H9 (cell line): ENCODE measurements around the gene CHTF8. TPM values are rescaled to one million over a fixed set of nuclear protein-coding genes. Genes with fewer than 3 reads are reported as not detected.
A peak's percentile ranks its signal among the peaks of the same experiment; 100 is the strongest.

Experiments
- DNase-seq: peaks from one replicate; pipeline ENCODE4 v3.0.0-alpha.2; 2017
- H2AFZ ChIP-seq: one replicate; pipeline ENCODE4 v1.6.1; 2013; ENCODE audit warnings: mild to moderate bottlenecking, low read length, control low read depth, moderate library complexity
- H2AK5ac ChIP-seq: 2 replicates; pipeline ENCODE4 v1.6.1; 2013; ENCODE audit warnings: low read length, control low read depth, mixed read lengths; ENCODE audit not compliant: insufficient read length
- H2BK120ac ChIP-seq: one replicate; pipeline ENCODE4 v1.6.1; 2013; ENCODE audit warnings: low read depth, mild to moderate bottlenecking, low read length, control low read depth, inconsistent platforms; ENCODE audit not compliant: poor library complexity, severe bottlenecking
- H2BK12ac ChIP-seq: 2 replicates; pipeline ENCODE4 v1.6.1; 2013; ENCODE audit warnings: low read length, control low read depth, mixed read lengths, low read depth; ENCODE audit not compliant: insufficient read length
- H2BK15ac ChIP-seq: 2 replicates; pipeline ENCODE4 v1.6.1; 2013; ENCODE audit warnings: low read depth, low read length, control low read depth
- H2BK20ac ChIP-seq: one replicate; pipeline ENCODE4 v1.6.1; 2013; ENCODE audit warnings: low read depth, mild to moderate bottlenecking, low read length, control low read depth, inconsistent platforms; ENCODE audit not compliant: poor library complexity, severe bottlenecking
- H2BK5ac ChIP-seq: 2 replicates; pipeline ENCODE4 v1.6.1; 2013; ENCODE audit warnings: low read length, control low read depth, mixed read lengths; ENCODE audit not compliant: insufficient read length
- H3K14ac ChIP-seq: 2 replicates; pipeline ENCODE4 v1.6.1; 2013; ENCODE audit warnings: low read length, control low read depth; ENCODE audit not compliant: insufficient read depth
- H3K18ac ChIP-seq: 2 replicates; pipeline ENCODE4 v1.6.1; 2013; ENCODE audit warnings: low read depth, mild to moderate bottlenecking, mixed read lengths, low read length, control low read depth; ENCODE audit not compliant: insufficient read length
- H3K23ac ChIP-seq: 2 replicates; pipeline ENCODE4 v1.6.1; 2013; ENCODE audit warnings: low read length, control low read depth, mixed read lengths, low read depth; ENCODE audit not compliant: insufficient read length
- H3K23me2 ChIP-seq: 2 replicates; pipeline ENCODE4 v1.6.1; 2013; ENCODE audit warnings: low read depth, mild to moderate bottlenecking, mixed read lengths, low read length, control low read depth; ENCODE audit not compliant: insufficient read length, poor library complexity, severe bottlenecking
- H3K27ac ChIP-seq: 2 replicates; pipeline ENCODE4 v1.5.1; 2013; ENCODE audit warnings: low read length, control low read depth, mixed read lengths, low read depth; ENCODE audit not compliant: insufficient read length
- H3K27me3 ChIP-seq: 2 replicates; pipeline ENCODE4 v1.6.1; 2013; ENCODE audit warnings: low read length, control low read depth, inconsistent platforms; ENCODE audit not compliant: insufficient read depth
- H3K4ac ChIP-seq: 2 replicates; pipeline ENCODE4 v1.6.1; 2013; ENCODE audit warnings: low read depth, mild to moderate bottlenecking, control low read depth, inconsistent platforms, low read length, moderate library complexity
- H3K4me1 ChIP-seq: 2 replicates; pipeline ENCODE4 v1.6.1; 2013; ENCODE audit warnings: low read length, control low read depth, inconsistent platforms; ENCODE audit not compliant: insufficient read depth
- H3K4me2 ChIP-seq: 2 replicates; pipeline ENCODE4 v1.6.1; 2013; ENCODE audit warnings: low read length, control low read depth, mixed read lengths; ENCODE audit not compliant: insufficient read length, insufficient read depth
- H3K56ac ChIP-seq: 2 replicates; pipeline ENCODE4 v1.6.1; 2013; ENCODE audit warnings: low read depth, mild to moderate bottlenecking, mixed read lengths, low read length, control low read depth; ENCODE audit not compliant: insufficient read length
- H3K79me1 ChIP-seq: 2 replicates; pipeline ENCODE4 v1.6.1; 2013; ENCODE audit warnings: low read depth, mild to moderate bottlenecking, moderate library complexity, low read length, control low read depth, inconsistent platforms; ENCODE audit not compliant: insufficient read depth, poor library complexity, severe bottlenecking
- H3K79me2 ChIP-seq: 2 replicates; pipeline ENCODE4 v1.6.1; 2013; ENCODE audit warnings: low read length, control low read depth, inconsistent platforms; ENCODE audit not compliant: insufficient read depth
- H3K9ac ChIP-seq: 2 replicates; pipeline ENCODE4 v1.6.1; 2013; ENCODE audit warnings: low read length, control low read depth, mixed read lengths; ENCODE audit not compliant: insufficient read length; ENCODE audit errors: extremely low read depth
- H3K9me3 ChIP-seq: one replicate; pipeline ENCODE4 v1.6.1; 2013; ENCODE audit warnings: low read depth, low read length, inconsistent platforms; ENCODE audit not compliant: control insufficient read depth
- H3T11ph ChIP-seq: one replicate; pipeline ENCODE4 v1.6.1; 2013; ENCODE audit warnings: mild to moderate bottlenecking, low read length, control low read depth, inconsistent platforms
- H4K20me1 ChIP-seq: one replicate; pipeline ENCODE4 v1.6.1; 2013; ENCODE audit not compliant: control insufficient read depth, insufficient read length, insufficient read depth
- H4K5ac ChIP-seq: 2 replicates; pipeline ENCODE4 v1.6.1; 2013; ENCODE audit warnings: low read depth, mild to moderate bottlenecking, mixed read lengths, low read length, control low read depth; ENCODE audit not compliant: insufficient read length
- H4K8ac ChIP-seq: replicated peaks from 2 replicates; pipeline ENCODE4 v1.6.1; 2013; ENCODE audit warnings: low read length, control low read depth, mixed read lengths, low read depth; ENCODE audit not compliant: insufficient read length
- H4K91ac ChIP-seq: 2 replicates; pipeline ENCODE4 v1.6.1; 2013; ENCODE audit warnings: low read depth, mild to moderate bottlenecking, moderate library complexity, mixed read lengths, low read length, control low read depth; ENCODE audit not compliant: insufficient read length
- H3K27ac Mint-ChIP-seq, 3 experiments: 2 replicates in 2 of 3; 3 replicates in 1 of 3; pipeline ENCODE4 v1.8.0; 2020 to 2021; ENCODE audit warnings: mixed read lengths in 3 of 3, mild to moderate bottlenecking in 1 of 3, moderate library complexity in 1 of 3
- H3K27me3 Mint-ChIP-seq: 2 replicates; pipeline ENCODE4 v1.8.0; 2021; ENCODE audit warnings: low read depth, mild to moderate bottlenecking, moderate library complexity, mixed read lengths
- H3K36me3 Mint-ChIP-seq, 3 experiments: 2 replicates in 2 of 3; 3 replicates in 1 of 3; pipeline ENCODE4 v1.8.0; 2020 to 2021; ENCODE audit warnings: low read depth in 3 of 3, mixed read lengths in 3 of 3; ENCODE audit not compliant: insufficient read depth in 1 of 3
- H3K4me1 Mint-ChIP-seq, 2 experiments: 2 replicates each; pipeline ENCODE4 v1.8.0; 2020; ENCODE audit warnings: mixed read lengths in 2 of 2
- H3K4me3 Mint-ChIP-seq, 2 experiments: 2 replicates in 1 of 2; 3 replicates in 1 of 2; pipeline ENCODE4 v1.8.0; 2020 to 2021; ENCODE audit warnings: mild to moderate bottlenecking in 2 of 2, mixed read lengths in 2 of 2, moderate library complexity in 1 of 2
- H3K9me3 Mint-ChIP-seq, 2 experiments: 2 replicates in 1 of 2; 3 replicates in 1 of 2; pipeline ENCODE4 v1.8.0; 2020; ENCODE audit warnings: mild to moderate bottlenecking in 2 of 2, mixed read lengths in 2 of 2, moderate library complexity in 1 of 2
- CTCF ChIP-seq: fragments of 200-600 bp; sonication (generic); conservative IDR thresholded peaks from 3 replicates; pipeline ENCODE4 v1.8.0; 2021; ENCODE audit warnings: antibody characterized with exemption, mild to moderate bottlenecking
- WGBS: extraction: QIAGEN DNeasy Blood & Tissue Kit; methylation state at CpG from one replicate; pipeline ENCODE4 v1.1.7; 2013; ENCODE audit warnings: missing lambda C conversion rate, low lambda C conversion rate, mixed read lengths; ENCODE audit not compliant: insufficient read length; ENCODE audit errors: extremely low coverage; 5-methylcytosine and 5-hydroxymethylcytosine counted together
- long read RNA-seq: library from polyadenylated mRNA; unstranded; transcript quantifications from one replicate; pipeline ENCODE4 v2.0.0, GENCODE V29; 2020
- total RNA-seq: library from RNA; stranded (reverse); gene quantifications from 2 replicates; pipeline ENCODE4 v1.2.1, GENCODE V29; 2021

The CHTF8 gene
- total RNA-seq, result 168 and 181 TPM in 2 replicates
- long read RNA-seq, transcript CHTF8-203 (4 exons, 2,903 nt), result major isoform, 68 of 200 reads
- long read RNA-seq, transcript CHTF8-205 (3 exons, 856 nt), result minor isoform, 58 of 200 reads
- long read RNA-seq, transcript CHTF8-207 (3 exons, 475 nt), result minor isoform, 12 of 200 reads
- long read RNA-seq, transcript CHTF8-201 (1 exons, 2,561 nt), result minor isoform, 14 of 200 reads
- long read RNA-seq, partial matches to known transcripts, result 4 of 200 reads
- long read RNA-seq, other reads (novel, unspliced or antisense), result 29 of 200 reads

DNA sequence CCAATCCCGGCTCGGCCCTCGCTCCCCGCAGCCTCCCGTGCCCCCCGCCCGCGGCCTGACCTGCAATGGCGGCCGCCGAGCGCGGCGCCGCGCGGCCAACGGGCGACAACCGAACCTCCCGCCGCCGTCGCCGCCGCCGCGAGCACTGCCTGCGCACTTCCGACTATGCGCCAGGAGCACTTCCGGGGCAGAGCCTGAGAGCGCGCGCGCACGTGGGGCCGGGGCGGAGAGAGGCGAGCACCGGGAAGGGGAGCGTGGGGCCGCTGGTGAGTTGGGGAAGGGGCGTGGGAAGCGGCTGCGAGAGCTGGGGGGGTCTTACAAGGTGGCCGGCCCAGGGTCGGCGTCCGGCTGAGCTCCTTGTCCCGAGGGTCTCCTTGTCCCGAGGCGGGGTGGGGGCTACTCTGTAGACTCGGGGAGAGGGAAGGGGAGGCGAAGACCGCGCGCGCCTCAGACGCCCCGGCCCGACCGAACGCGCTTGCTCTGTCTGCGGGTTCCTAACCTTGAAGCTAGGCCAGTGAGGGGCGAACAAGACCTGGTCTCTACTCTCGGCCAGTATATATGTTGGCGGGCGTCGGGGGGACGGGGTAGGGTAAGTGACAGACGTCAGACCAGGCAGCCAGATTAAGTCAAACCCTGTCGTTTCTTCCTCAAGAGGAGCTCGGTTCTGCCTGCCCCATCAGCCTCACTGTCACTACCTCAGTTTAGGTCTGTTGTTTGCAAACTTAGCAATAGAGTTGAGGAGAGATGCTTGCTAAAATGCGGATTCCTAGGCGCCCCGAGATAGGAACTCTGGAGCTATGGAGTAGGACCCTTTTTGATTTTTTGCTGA is at the start of gene CHTF8, which contains the start of gene UTP4:
CHTF8 (minus strand) TSS at position 165 of the 829 bp plus-strand sequence. CDS start 11,130 bp downstream, outside the sequence.
UTP4 (plus strand) TSS at position 226 of the 829 bp plus-strand sequence. CDS start 811 bp downstream, outside the sequence.
- H3K9ac ChIP-seq, result peak within 1 kb of the TSS; percentile 96
- H4K20me1 ChIP-seq, result no peaks in the 10 kb centered on the region
- no CpG with 5 or more reads among the region's 78 CpGs for WGBS
- H3K36me3 Mint-ChIP-seq, result peaks cover 17 to 62% (median 37%) of the 10 kb centered on the region in 3 experiments; a peak in 6 of 7 replicates
- peaks cover 12% of the 10 kb centered on the region for H3K23me2 ChIP-seq
- H3K14ac ChIP-seq, result peak within 1 kb of the TSS; percentile 97
- H2BK20ac ChIP-seq, result no peak within 1 kb of the TSS
- H3K27ac ChIP-seq, result peak within 1 kb of the TSS; percentile 93
- peak within 1 kb of the TSS; percentile 70 for H3K4me2 ChIP-seq
- peak within 1 kb of the TSS; percentile 86; the same call in 1 of the 2 replicates for H3K4ac ChIP-seq
- no peaks in the 10 kb centered on the region for H3K9me3 ChIP-seq
- H3K56ac ChIP-seq, result peak within 1 kb of the TSS; percentile 89
- peak within 1 kb of the TSS; percentile 65 for H2BK5ac ChIP-seq
- no peak within 1 kb of the TSS for H3K23ac ChIP-seq
- H3K27ac Mint-ChIP-seq, result peak within 1 kb of the TSS; percentile 96 to 100 (median 98)
- peaks cover 33% of the 10 kb centered on the region for H3K79me2 ChIP-seq
- peak within 1 kb of the TSS; percentile 81 for H4K8ac ChIP-seq
- peak; percentile 85 for DNase-seq
- peak within 1 kb of the TSS; percentile 33 for H2AFZ ChIP-seq
- 0 out of 2 replicates have a peak within 1 kb of the TSS, but pooled peaks have one; percentile 30 for H2BK15ac ChIP-seq
- H2BK12ac ChIP-seq, result no peak within 1 kb of the TSS
- H2AK5ac ChIP-seq, result no peak within 1 kb of the TSS
- peak within 1 kb of the TSS; percentile 99 for H2BK120ac ChIP-seq
- peak within 1 kb of the TSS; percentile 99 for H3K4me3 Mint-ChIP-seq
- H4K5ac ChIP-seq, result peak within 1 kb of the TSS; percentile 96
- peak within 1 kb of the TSS; percentile 98 for H3K18ac ChIP-seq
- H4K91ac ChIP-seq, result no peak within 1 kb of the TSS
- peaks cover 3% of the 10 kb centered on the region for H3K79me1 ChIP-seq
- H3K27me3 ChIP-seq, result no peaks in the 10 kb centered on the region
- H3K4me1 Mint-ChIP-seq, result peaks cover 24 to 33% of the 10 kb centered on the region in 2 experiments
- no peak for TF ChIP-seq CTCF
- no peaks in the 10 kb centered on the region for H3K9me3 Mint-ChIP-seq
- peak within 1 kb of the TSS; percentile 39 for H3T11ph ChIP-seq
- H3K4me1 ChIP-seq, result peaks cover 2% of the 10 kb centered on the region; the same call in 1 of the 2 replicates
- no peaks in the 10 kb centered on the region for H3K27me3 Mint-ChIP-seq
